ENCODE data around the gene BCAS3.
"Not testable (repeated sequence)": the region's sequence is repeated elsewhere in the genome, so short reads cannot be mapped to it uniquely, and the experiment has no call there.

The BCAS3 gene

GRCh38 chr17:61140081-61140786 is 462.6 kb downstream of the BCAS3 start:
- no peak for TF ChIP-seq CTCF (conservative IDR thresholded peaks at IDR 0.05; ENCODE audit: low read depth, low read length)
- no peak overlapping the region for H3K4me3 ChIP-seq (ENCODE audit: low read length)
- no peak for DNase-seq (ENCODE audit: low read depth)

- no peak for TF ChIP-seq CTCF (conservative IDR thresholded peaks at IDR 0.05; ENCODE audit: low read depth, low read length)
- no peak for DNase-seq (ENCODE audit: low read depth)
- no peak overlapping the region for H3K4me3 ChIP-seq (ENCODE audit: low read length)
Observed at GRCh38 chr17:61143026-61143425, 465.4 kb downstream of the BCAS3 start.

GRCh38 chr17:61144137-61144536 is 466.5 kb downstream of the BCAS3 start:
- DNase-seq (ENCODE audit: low read depth), result no peak
- H3K4me3 ChIP-seq (ENCODE audit: low read length), result no peak overlapping the region
- TF ChIP-seq CTCF (conservative IDR thresholded peaks at IDR 0.05; ENCODE audit: low read depth, low read length), result no peak

- no peak for DNase-seq (ENCODE audit: low read depth)
- no peak for TF ChIP-seq CTCF (conservative IDR thresholded peaks at IDR 0.05; ENCODE audit: low read depth, low read length)
- no peak overlapping the region for H3K4me3 ChIP-seq (ENCODE audit: low read length)
Observed at GRCh38 chr17:61144617-61145564, 467.2 kb downstream of the BCAS3 start.

- not testable (repeated sequence) for DNase-seq (ENCODE audit: low read depth); H3K4me3 ChIP-seq (ENCODE audit: low read length)
Observed at GRCh38 chr17:61146833-61147232, 469.2 kb downstream of the BCAS3 start.

GRCh38 chr17:61149106-61149825 is 471.6 kb downstream of the BCAS3 start:
- TF ChIP-seq CTCF (conservative IDR thresholded peaks at IDR 0.05; ENCODE audit: low read depth, low read length), result no peak
- no peak for DNase-seq (ENCODE audit: low read depth)
- no peak overlapping the region for H3K4me3 ChIP-seq (ENCODE audit: low read length)

GRCh38 chr17:61149862-61150362 is 472.3 kb downstream of the BCAS3 start:
- no peak for TF ChIP-seq CTCF (conservative IDR thresholded peaks at IDR 0.05; ENCODE audit: low read depth, low read length)
- H3K4me3 ChIP-seq (ENCODE audit: low read length), result no peak overlapping the region
- no peak for DNase-seq (ENCODE audit: low read depth)
